Thoracic aorta (tissue), 2 donors: Measurements from ENCODE around the gene NCAPD3. TPM values are rescaled to one million over a fixed set of nuclear protein-coding genes. Genes with fewer than 3 reads are reported as not detected.

Source experiments
- ATAC-seq: fragments of 150-250 bp; one replicate; pipeline ENCODE4 v1.8.0; 2017; ENCODE audit warnings: low read depth; ENCODE audit not compliant: insufficient number of reproducible peaks, low FRiP score
- DNase-seq: peaks from one replicate; pipeline ENCODE4 v3.0.0-alpha.2; 2020; ENCODE audit warnings: low spot score
- H3K27ac ChIP-seq, 2 donors: fragments of 200-600 bp; sonication (generic); 1 replicate in 1 of 2; 2 replicates in 1 of 2; pipeline ENCODE4 v1.5.1; 2016; ENCODE audit warnings: mild to moderate bottlenecking in 2 of 2, moderate library complexity in 2 of 2
- H3K27me3 ChIP-seq: fragments of 200-600 bp; sonication (generic); replicated peaks from 2 replicates; pipeline ENCODE4 v1.6.0; 2016; ENCODE audit warnings: mild to moderate bottlenecking; ENCODE audit not compliant: insufficient read depth
- H3K36me3 ChIP-seq: fragments of 200-600 bp; sonication (generic); one replicate; pipeline ENCODE4 v1.5.1; 2016
- H3K4me1 ChIP-seq, 2 donors: fragments of 200-600 bp; sonication (generic); 1 replicate in 1 of 2; 2 replicates in 1 of 2; pipeline versions ENCODE4 v1.5.1 to v1.6.0; 2016; ENCODE audit warnings: low read depth in 2 of 2, mild to moderate bottlenecking in 1 of 2; ENCODE audit not compliant: control insufficient read depth in 1 of 2
- H3K4me3 ChIP-seq: fragments of 200-600 bp; sonication (generic); 2 replicates; pipeline ENCODE4 v1.5.1; 2016; ENCODE audit warnings: mild to moderate bottlenecking
- H3K9me3 ChIP-seq: fragments of 200-600 bp; sonication (generic); 2 replicates; pipeline ENCODE4 v1.5.1; 2016
- total RNA-seq, 2 donors: library from RNA; depleted of rRNA; stranded (reverse); fragments of >200 nt; gene quantifications; one replicate each; pipeline versions ENCODE4 v1.1.0 to v1.2.3, GENCODE V29; 2016
- TF ChIP-seq, protein P1 (sequence below): fragments of 200-600 bp; sonication (generic); IDR thresholded peaks from one replicate; pipeline ENCODE4 v1.5.1; 2019; ENCODE audit warnings: antibody characterized with exemption

NCAPD3 gene
- total RNA-seq, 2 donors from 2014 or later: 7.4 to 9.2 TPM

DNA sequence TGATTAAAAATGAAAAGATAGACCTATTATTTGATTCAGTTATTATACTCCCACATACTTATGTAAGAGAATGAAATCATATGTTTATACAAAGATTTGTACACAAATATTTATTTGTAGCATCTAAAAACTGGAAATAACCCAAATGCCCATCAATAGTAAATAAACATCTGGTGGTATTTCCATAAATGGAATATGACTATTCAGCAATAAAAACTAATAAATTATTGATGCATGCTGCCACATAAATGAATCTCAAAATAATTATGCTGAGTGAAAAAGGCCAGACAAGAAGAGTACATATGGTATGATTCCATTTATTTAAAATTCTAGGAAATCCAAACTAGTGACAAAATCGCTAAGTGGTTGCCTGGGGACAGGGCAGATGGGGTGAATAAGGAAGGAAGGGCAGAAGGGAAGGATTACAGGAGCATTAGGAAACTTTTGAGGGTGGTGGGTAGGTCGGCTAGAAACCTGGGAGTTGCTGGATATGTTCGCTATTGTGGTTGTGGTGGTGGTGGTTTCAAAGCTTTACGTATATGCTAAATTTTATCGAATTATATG is 113.4 kb downstream of the NCAPD3 start:
- DNase-seq: no peak
- no peak for ATAC-seq
- Histone ChIP-seq H3K36me3 (no peaks in the 10 kb centered on the region), H3K4me1 (peaks cover 0 to 5% of the 10 kb centered on the region in 2 donors), H3K27ac (no peak overlapping the region), H3K4me3 (no peak overlapping the region), H3K9me3 (peaks cover 10% of the 10 kb centered on the region), H3K27me3 (no peaks in the 10 kb centered on the region)
- TF ChIP-seq, protein P1, sequence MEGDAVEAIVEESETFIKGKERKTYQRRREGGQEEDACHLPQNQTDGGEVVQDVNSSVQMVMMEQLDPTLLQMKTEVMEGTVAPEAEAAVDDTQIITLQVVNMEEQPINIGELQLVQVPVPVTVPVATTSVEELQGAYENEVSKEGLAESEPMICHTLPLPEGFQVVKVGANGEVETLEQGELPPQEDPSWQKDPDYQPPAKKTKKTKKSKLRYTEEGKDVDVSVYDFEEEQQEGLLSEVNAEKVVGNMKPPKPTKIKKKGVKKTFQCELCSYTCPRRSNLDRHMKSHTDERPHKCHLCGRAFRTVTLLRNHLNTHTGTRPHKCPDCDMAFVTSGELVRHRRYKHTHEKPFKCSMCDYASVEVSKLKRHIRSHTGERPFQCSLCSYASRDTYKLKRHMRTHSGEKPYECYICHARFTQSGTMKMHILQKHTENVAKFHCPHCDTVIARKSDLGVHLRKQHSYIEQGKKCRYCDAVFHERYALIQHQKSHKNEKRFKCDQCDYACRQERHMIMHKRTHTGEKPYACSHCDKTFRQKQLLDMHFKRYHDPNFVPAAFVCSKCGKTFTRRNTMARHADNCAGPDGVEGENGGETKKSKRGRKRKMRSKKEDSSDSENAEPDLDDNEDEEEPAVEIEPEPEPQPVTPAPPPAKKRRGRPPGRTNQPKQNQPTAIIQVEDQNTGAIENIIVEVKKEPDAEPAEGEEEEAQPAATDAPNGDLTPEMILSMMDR: no peak

Other genes with a start within 250 kb of the NCAPD3 start
- gene JAM3, start 154.9 kb downstream of the NCAPD3 start, total RNA-seq: 100 to 1,000 TPM in 1 of 2 donors, 10 to 100 TPM in 1; 83.7 to 110 TPM
- 10 to 100 TPM; 37.8 to 45.1 TPM for gene VPS26B, start 704 bp upstream of the NCAPD3 start, total RNA-seq
- 10 to 100 TPM; 31.1 to 44.2 TPM for gene THYN1, start 29.4 kb upstream of the NCAPD3 start, total RNA-seq
- 10 to 100 TPM; 17.9 to 35.3 TPM for gene ACAD8, start 29.6 kb upstream of the NCAPD3 start, total RNA-seq
- gene GLB1L3, start 52.4 kb upstream of the NCAPD3 start, total RNA-seq: not detected
- gene GLB1L2, start 108.0 kb upstream of the NCAPD3 start, total RNA-seq: 1 to 10 TPM; 2.5 to 4.1 TPM
- under 1 TPM in 1 of 2 donors, not detected in 1; 0.71 TPM for gene B3GAT1, start 188.3 kb upstream of the NCAPD3 start, total RNA-seq